Measurements from ENCODE around the gene ARHGEF17.

ARHGEF17 gene

DNA sequence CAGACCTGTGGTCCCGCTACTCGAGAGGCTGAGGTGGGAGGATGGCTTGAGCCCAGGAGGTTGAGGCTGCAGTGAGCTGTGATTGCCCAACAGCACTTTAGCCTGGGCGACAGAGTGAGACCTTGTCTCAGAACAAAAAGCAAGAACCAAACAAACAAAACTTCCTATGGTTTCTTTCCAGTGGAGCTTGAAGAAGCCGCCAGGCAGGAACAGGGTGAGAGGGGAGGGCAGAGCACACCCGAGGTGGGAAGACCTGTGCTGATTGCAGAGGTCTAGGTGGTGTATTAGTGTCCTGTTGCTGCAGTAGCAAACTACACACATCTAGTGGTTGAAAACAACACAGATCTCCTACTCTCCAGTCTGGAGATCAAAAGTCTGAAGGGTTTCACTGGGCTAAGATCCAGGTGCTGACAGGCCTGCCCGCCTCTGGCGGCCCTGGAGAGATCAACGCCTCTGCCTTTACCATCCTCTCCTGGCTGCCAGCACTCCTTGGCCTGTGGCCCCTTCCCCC lies 10.5 kb downstream of the ARHGEF17 start:
- no peak for DNase-seq (ENCODE audit: low read depth)
- TF ChIP-seq, protein P1, sequence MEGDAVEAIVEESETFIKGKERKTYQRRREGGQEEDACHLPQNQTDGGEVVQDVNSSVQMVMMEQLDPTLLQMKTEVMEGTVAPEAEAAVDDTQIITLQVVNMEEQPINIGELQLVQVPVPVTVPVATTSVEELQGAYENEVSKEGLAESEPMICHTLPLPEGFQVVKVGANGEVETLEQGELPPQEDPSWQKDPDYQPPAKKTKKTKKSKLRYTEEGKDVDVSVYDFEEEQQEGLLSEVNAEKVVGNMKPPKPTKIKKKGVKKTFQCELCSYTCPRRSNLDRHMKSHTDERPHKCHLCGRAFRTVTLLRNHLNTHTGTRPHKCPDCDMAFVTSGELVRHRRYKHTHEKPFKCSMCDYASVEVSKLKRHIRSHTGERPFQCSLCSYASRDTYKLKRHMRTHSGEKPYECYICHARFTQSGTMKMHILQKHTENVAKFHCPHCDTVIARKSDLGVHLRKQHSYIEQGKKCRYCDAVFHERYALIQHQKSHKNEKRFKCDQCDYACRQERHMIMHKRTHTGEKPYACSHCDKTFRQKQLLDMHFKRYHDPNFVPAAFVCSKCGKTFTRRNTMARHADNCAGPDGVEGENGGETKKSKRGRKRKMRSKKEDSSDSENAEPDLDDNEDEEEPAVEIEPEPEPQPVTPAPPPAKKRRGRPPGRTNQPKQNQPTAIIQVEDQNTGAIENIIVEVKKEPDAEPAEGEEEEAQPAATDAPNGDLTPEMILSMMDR (IDR thresholded peaks at IDR 0.05; ENCODE audit: low read depth, low read length, missing control alignments), result no peak
- H3K4me3 ChIP-seq (ENCODE audit: low read depth, low read length), result no peak overlapping the region

DNA sequence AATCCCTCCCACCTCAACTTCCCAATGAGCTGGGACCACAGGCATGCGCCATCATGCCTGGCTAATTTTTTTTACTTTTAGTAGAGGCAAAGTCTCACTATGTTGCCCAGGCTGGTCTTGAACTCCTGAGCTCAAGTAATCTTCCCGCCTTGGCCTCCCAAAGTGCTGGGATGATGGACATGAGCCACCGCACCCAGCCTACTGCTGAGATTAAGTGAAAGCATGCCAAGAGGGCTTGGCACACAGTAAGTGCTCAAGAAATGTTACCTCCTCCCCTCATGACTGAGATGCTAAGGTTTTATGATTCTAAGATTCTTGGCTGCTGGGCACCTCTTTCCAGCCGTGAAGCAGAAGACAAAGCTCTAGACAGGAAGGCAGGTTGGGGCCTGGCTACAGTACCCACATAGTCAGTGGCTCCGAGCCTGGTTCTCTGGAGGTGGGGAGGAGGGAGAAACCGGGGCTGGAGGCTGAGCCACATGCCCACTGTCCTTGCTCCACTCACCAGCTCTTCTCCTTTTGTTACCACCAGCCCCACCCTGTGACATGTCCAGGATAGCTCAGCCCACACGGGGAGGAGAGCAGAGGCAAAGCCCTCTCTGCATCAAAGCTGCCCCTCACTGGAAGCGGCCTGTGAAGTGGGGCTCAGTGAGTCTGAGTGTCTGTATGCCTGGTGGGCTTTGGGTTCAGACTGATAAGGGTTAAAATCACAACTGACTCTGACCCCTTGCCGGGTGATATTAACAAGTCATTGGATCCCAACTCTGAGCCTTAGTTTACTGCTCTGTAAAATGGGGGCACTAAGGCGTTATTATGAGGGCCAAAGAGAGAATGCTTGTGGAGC lies 12.9 kb downstream of the ARHGEF17 start:
- DNase-seq (ENCODE audit: low read depth), result no peak
- TF ChIP-seq, protein P1 (IDR thresholded peaks at IDR 0.05; ENCODE audit: low read depth, low read length, missing control alignments), result no peak
- no peak overlapping the region for H3K4me3 ChIP-seq (ENCODE audit: low read depth, low read length)

DNA sequence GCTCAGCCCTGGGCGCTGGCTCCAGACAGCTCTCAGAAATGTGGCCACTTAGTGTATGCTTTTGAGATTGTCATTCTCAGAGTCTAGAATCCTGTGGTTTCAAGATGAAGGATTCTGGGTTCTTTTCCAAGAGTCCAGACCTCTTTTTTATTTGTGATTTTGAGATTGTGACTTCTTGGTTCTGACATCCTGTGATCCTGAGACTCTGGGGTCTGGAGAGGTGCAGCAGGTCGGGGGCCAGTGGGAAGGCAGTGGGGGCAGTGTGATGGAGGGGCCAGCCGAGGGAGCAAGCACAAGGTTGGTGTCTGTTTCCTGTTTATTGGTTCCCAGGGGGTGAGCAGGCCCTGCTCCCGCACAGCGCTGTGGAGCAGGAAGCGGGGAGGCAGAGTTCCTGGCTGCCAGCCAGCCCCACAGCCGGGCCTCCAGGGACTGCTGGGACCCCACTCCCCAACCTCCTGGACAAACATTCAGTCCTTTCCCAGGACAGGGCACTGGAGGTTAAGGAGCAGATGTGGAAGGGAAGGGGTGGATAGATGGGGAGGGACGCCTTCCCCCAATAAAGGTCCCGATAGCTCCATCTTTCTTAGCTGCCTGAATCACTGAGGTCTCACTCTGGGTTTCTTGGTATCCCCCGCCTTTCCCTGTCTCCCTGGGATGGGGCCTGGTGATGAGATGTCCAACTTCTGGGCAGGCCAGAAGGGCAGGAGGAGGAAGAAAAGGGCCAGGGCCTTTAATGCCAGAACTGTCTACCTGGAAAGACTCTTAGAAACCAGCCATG lies 13.7 kb downstream of the ARHGEF17 start:
- TF ChIP-seq, protein P1 (IDR thresholded peaks at IDR 0.05; ENCODE audit: low read depth, low read length, missing control alignments), result no peak

DNA sequence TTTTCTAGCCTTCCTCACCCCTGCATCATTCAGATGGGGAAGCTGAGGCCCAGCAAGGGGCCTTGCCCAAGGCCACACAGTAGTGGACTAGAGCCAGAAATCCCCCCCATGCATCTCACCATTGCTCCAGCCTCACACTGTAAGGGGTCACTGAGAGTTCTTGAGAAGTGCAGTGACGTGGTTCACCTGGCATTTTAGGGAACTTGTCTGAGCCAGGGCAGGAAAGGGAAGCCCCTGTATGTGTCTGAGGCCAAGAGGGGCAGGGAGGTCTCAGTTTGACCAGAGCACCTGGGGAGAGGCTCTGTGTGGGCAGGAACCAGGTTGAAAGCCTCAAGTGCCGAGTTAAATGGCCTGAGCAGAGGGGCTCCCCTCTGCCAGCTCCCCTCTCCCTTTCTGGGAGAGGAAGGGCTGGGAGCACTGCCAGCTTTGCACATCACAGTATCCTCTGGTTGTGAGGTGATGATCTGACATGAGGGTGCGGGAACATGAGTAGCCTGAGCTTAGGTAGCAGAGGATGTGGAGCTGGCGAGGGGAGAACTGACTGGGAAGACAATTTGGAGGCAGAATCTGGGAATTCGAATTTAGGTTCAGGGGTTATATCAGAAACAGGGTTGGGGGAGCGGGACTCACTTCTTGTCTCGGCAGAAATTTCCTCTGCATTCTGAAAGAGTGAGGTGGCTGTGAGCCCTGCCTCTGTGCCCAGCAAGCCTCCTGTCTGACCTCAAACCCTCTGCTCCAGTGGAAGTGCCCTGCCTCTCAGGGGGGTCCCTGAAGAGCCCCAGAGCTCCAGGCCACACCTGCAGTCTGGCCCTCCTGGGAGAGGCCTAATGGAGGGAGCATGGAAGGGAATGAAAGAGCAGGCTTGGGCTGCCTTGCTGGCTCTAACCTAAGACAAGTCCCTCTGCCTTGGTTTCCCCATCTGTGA lies 14.6 kb downstream of the ARHGEF17 start:
- no peak overlapping the region for H3K4me3 ChIP-seq (ENCODE audit: low read depth, low read length)
- DNase-seq (ENCODE audit: low read depth), result no peak
- TF ChIP-seq, protein P1 (IDR thresholded peaks at IDR 0.05; ENCODE audit: low read depth, low read length, missing control alignments), result no peak

More for the DNA sequence above, 13.7 kb downstream of the ARHGEF17 start:
- H3K4me3 ChIP-seq (ENCODE audit: low read depth, low read length), result no peak overlapping the region
- no peak for DNase-seq (ENCODE audit: low read depth)

DNA sequence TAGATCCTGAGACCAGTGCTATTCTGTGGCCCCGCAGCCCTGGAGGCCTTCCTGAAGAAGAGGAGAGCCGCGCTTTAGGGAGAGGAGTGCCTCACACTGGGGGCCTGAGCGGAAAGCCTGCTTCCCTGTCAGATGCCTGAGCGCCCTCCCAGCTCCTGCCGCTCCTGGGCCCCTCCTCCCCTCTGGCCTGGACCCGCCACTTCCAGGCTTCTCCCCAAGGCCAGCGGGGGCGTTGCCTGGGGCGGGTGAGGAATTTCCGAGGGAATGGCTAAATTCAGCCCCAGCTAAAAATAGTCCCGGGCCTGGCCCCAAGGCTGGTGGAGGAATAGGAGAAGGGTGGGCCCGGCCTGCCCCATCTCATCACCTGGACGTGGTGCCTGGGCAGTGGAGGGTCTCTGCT lies 15.4 kb downstream of the ARHGEF17 start:
- H3K4me3 ChIP-seq (ENCODE audit: low read depth, low read length), result no peak overlapping the region
- no peak for DNase-seq (ENCODE audit: low read depth)
- TF ChIP-seq, protein P1 (IDR thresholded peaks at IDR 0.05; ENCODE audit: low read depth, low read length, missing control alignments), result no peak

DNA sequence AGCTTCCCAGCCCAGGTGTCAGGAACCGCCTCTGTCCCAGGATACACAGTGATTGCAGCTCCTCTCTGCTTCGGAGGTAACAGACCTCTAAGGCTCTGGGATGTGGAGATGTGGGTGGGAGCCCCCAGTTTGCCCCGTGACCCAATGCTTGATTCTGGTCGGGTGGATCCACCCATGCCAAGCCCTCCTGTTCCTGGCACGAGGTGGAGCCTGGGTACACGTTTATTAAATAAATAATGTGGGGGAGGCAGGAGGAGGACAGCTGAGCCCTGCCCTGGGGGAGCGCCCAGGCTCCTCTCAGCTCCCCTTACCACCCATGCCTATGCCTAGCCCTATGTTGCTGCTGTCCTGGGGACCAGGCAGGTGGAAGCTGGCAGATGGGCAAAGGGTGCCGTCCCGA lies 16.0 kb downstream of the ARHGEF17 start:
- H3K4me3 ChIP-seq (ENCODE audit: low read depth, low read length), result no peak overlapping the region
- TF ChIP-seq, protein P1 (IDR thresholded peaks at IDR 0.05; ENCODE audit: low read depth, low read length, missing control alignments), result no peak
- no peak for DNase-seq (ENCODE audit: low read depth)

All from GM12864 (cell line).